Measurements from ENCODE around the gene PITRM1. TPM values are rescaled to one million over a fixed set of nuclear protein-coding genes. Genes with fewer than 3 reads are reported as not detected.

Gene PITRM1
- total RNA-seq, 1 donor from 2014 or later = 65.8 TPM

GRCh38 chr10:3159152-3159551 is 13.4 kb downstream of the PITRM1 start:
- Mint-ChIP-seq H3K4me1 (ENCODE audit: low read depth, unreplicated experiment) (peaks cover 1% of the 10 kb centered on the region), H3K9me3 (ENCODE audit: unreplicated experiment) (no peaks in the 10 kb centered on the region), H3K27ac (ENCODE audit: unreplicated experiment) (no peak overlapping the region), H3K27me3 (ENCODE audit: unreplicated experiment) (no peaks in the 10 kb centered on the region), H3K36me3 (ENCODE audit: unreplicated experiment) (no peaks in the 10 kb centered on the region), H3K4me3 (ENCODE audit: unreplicated experiment) (no peak overlapping the region)
- TF ChIP-seq CTCF (IDR thresholded peaks at IDR 0.05; ENCODE audit: partially characterized antibody, unreplicated experiment) = no peak
- DNase-seq = no peak

- TF ChIP-seq CTCF (IDR thresholded peaks at IDR 0.05; ENCODE audit: partially characterized antibody, unreplicated experiment) = no peak
- peaks cover 1% of the 10 kb centered on the region for H3K4me1 Mint-ChIP-seq (ENCODE audit: low read depth, unreplicated experiment)
- H3K36me3 Mint-ChIP-seq (ENCODE audit: unreplicated experiment) = no peaks in the 10 kb centered on the region
- DNase-seq = no peak
- H3K27ac Mint-ChIP-seq (ENCODE audit: unreplicated experiment) = no peak overlapping the region
- H3K4me3 Mint-ChIP-seq (ENCODE audit: unreplicated experiment) = no peak overlapping the region
- no peaks in the 10 kb centered on the region for H3K27me3 Mint-ChIP-seq (ENCODE audit: unreplicated experiment)
- no peaks in the 10 kb centered on the region for H3K9me3 Mint-ChIP-seq (ENCODE audit: unreplicated experiment)
These were observed 17.9 kb downstream of the PITRM1 start for GRCh38 chr10:3154666-3155065.

GRCh38 chr10:3152566-3152935 is 20.0 kb downstream of the PITRM1 start:
- H3K4me3 Mint-ChIP-seq (ENCODE audit: unreplicated experiment) = no peak overlapping the region
- H3K27ac Mint-ChIP-seq (ENCODE audit: unreplicated experiment) = no peak overlapping the region

GRCh38 chr10:3151889-3152565 is 20.6 kb downstream of the PITRM1 start:
- no peaks in the 10 kb centered on the region for H3K4me1 Mint-ChIP-seq (ENCODE audit: low read depth, unreplicated experiment)
- H3K36me3 Mint-ChIP-seq (ENCODE audit: unreplicated experiment) = no peaks in the 10 kb centered on the region
- TF ChIP-seq CTCF (IDR thresholded peaks at IDR 0.05; ENCODE audit: partially characterized antibody, unreplicated experiment) = no peak
- DNase-seq = no peak
- no peak overlapping the region for H3K4me3 Mint-ChIP-seq (ENCODE audit: unreplicated experiment)
- H3K9me3 Mint-ChIP-seq (ENCODE audit: unreplicated experiment) = no peaks in the 10 kb centered on the region
- no peaks in the 10 kb centered on the region for H3K27me3 Mint-ChIP-seq (ENCODE audit: unreplicated experiment)
- no peak overlapping the region for H3K27ac Mint-ChIP-seq (ENCODE audit: unreplicated experiment)

More at GRCh38 chr10:3152566-3152935, 20.0 kb downstream of the PITRM1 start:
- Mint-ChIP-seq H3K36me3 (ENCODE audit: unreplicated experiment) (no peaks in the 10 kb centered on the region), H3K27me3 (ENCODE audit: unreplicated experiment) (no peaks in the 10 kb centered on the region), H3K9me3 (ENCODE audit: unreplicated experiment) (no peaks in the 10 kb centered on the region), H3K4me1 (ENCODE audit: low read depth, unreplicated experiment) (no peaks in the 10 kb centered on the region)
- TF ChIP-seq CTCF (IDR thresholded peaks at IDR 0.05; ENCODE audit: partially characterized antibody, unreplicated experiment) = no peak
- no peak for DNase-seq

GRCh38 chr10:3150961-3151360 is 21.6 kb downstream of the PITRM1 start:
- no peak for DNase-seq
- Mint-ChIP-seq H3K4me1 (ENCODE audit: low read depth, unreplicated experiment) (no peaks in the 10 kb centered on the region), H3K4me3 (ENCODE audit: unreplicated experiment) (no peak overlapping the region), H3K27me3 (ENCODE audit: unreplicated experiment) (no peaks in the 10 kb centered on the region), H3K27ac (ENCODE audit: unreplicated experiment) (no peak overlapping the region), H3K9me3 (ENCODE audit: unreplicated experiment) (no peaks in the 10 kb centered on the region), H3K36me3 (ENCODE audit: unreplicated experiment) (no peaks in the 10 kb centered on the region)
- TF ChIP-seq CTCF (IDR thresholded peaks at IDR 0.05; ENCODE audit: partially characterized antibody, unreplicated experiment) = no peak

Measured in glutamatergic neuron (in vitro differentiated cells).